Measurements from ENCODE around the gene AMDHD1. TPM values are rescaled to one million over a fixed set of nuclear protein-coding genes. Genes with fewer than 3 reads are reported as not detected.

The AMDHD1 gene
- total and polyA plus RNA-seq, 2 of the 8 experiments (the other 6 are each of a cell fraction or from before 2014, with no cell fraction given) = 0.14 TPM; not detected in 1

DNA sequence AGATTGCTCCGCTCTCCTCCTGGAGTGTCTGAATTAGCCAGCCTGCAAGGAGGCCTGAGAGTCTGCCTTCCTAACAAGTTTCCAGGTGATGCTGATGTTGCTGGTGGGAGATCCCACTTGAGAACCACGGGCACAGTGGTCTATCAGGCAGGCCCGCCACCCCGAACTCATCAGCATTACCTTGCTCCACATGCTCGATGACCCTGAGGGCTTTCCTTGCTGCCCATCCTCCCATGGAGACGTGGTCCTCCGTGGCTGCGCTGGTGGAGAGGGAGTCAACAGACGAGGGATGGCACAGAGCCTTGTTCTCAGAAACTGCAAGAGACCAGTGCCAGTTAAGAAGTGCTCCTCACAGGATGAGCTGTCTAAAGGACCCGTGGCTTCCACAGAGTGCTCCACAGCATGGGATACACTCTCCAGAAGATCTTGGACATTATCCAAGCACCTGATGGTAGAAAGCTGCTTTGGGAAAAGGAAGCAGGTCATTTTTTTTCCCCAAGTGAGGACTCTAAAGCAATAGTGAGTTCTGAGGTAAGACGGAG is 34.7 kb downstream of the AMDHD1 start:
- H2BK120ac ChIP-seq (replicated peaks; ENCODE audit: low read depth, low read length) = no peak overlapping the region
- DNase-seq (ENCODE audit: low read depth in 1 of 2, low spot score in 2 of 2) (no peak), FAIRE-seq (no peak)
- no peaks in the 10 kb centered on the region for H3K36me3 ChIP-seq (ENCODE audit: control insufficient read depth in 2 of 4, insufficient read depth in 4 of 4, low read length in 3 of 4)
- no peak overlapping the region for H3K4me3 ChIP-seq (ENCODE audit: extremely low read depth in 1 of 4, insufficient read depth in 2 of 4, low read depth in 3 of 4, low read length in 4 of 4)
- 88% methylated on average over 11 of the region's 11 CpGs; no CpG with 5 or more reads in 1 of the 2 experiments for WGBS, 2 experiments (ENCODE audit: extremely low coverage in 1 of 2, insufficient coverage in 1 of 2, insufficient read length in 1 of 2, insufficient replicate concordance in 2 of 2, low coverage in 1 of 2, low lambda C conversion rate in 2 of 2, missing lambda C conversion rate in 1 of 2)
- no peaks in the 10 kb centered on the region for H3K79me2 ChIP-seq (ENCODE audit: control insufficient read depth in 1 of 2, insufficient read depth in 2 of 2, low read length in 2 of 2)
- H3K14ac ChIP-seq (ENCODE audit: insufficient read length) = no peak overlapping the region
- H2BK5ac ChIP-seq (ENCODE audit: low read depth, low read length) = no peak overlapping the region
- no peak overlapping the region for H2BK20ac ChIP-seq (ENCODE audit: low read length)
- no peak overlapping the region for H3K4me2 ChIP-seq (ENCODE audit: insufficient read depth in 1 of 2, low read depth in 2 of 2, low read length in 2 of 2)
- H2BK15ac ChIP-seq (ENCODE audit: low read length) = no peak overlapping the region
- H3K27me3 ChIP-seq (replicated peaks in 1 of 4; ENCODE audit: control insufficient read depth in 3 of 4, extremely low read depth in 1 of 4, insufficient read depth in 3 of 4, low read length in 3 of 4) = no peaks in the 10 kb centered on the region
- no peak overlapping the region for H3K4ac ChIP-seq (replicated peaks; ENCODE audit: insufficient read length, low read depth, low read length)
- no peak overlapping the region for H3K56ac ChIP-seq (replicated peaks; ENCODE audit: insufficient read length, low read depth, low read length)
- H3K18ac ChIP-seq (ENCODE audit: extremely low read depth, low read length) = no peak overlapping the region
- H2AFZ ChIP-seq (ENCODE audit: low read length) = no peak overlapping the region
- no peak overlapping the region for H4K5ac ChIP-seq (ENCODE audit: insufficient read length, low read depth, low read length)
- no peaks in the 10 kb centered on the region; a peak in 1 of 7 replicates for H3K4me1 ChIP-seq (replicated peaks in 1 of 4; ENCODE audit: control insufficient read depth in 3 of 4, insufficient read depth in 4 of 4, low read length in 3 of 4)
- H2AK5ac ChIP-seq (ENCODE audit: low read depth, low read length) = no peak overlapping the region
- TF ChIP-seq GABPA (IDR thresholded peaks at IDR 0.05; ENCODE audit: borderline replicate concordance, insufficient read depth, low read length) (no peak), TEAD4 (IDR thresholded peaks at IDR 0.05; ENCODE audit: low read depth, low read length) (no peak), EZH2 (IDR thresholded peaks at IDR 0.05; ENCODE audit: low read depth, low read length, severe bottlenecking) (no peak), BACH1 (IDR thresholded peaks at IDR 0.05; ENCODE audit: low read length) (no peak), POLR2AphosphoS5 (IDR thresholded peaks at IDR 0.05; ENCODE audit: low read depth, low read length) (no peak), PHF8 (conservative IDR thresholded peaks at IDR 0.05; ENCODE audit: low read depth, low read length) (no peak), BRCA1 (IDR thresholded peaks at IDR 0.05; ENCODE audit: low read depth, low read length) (no peak), HDAC2 (IDR thresholded peaks at IDR 0.05; ENCODE audit: borderline replicate concordance in 1 of 2, low read depth in 2 of 2, low read length in 2 of 2) (no peak), CEBPB (IDR thresholded peaks at IDR 0.05; ENCODE audit: low read depth, low read length) (no peak), POLR2A (IDR thresholded peaks at IDR 0.05; ENCODE audit: control extremely low read depth in 1 of 2, low read depth in 2 of 2, low read length in 2 of 2) (no peak), SIRT6 (IDR thresholded peaks at IDR 0.05; ENCODE audit: low read length) (no peak)
- no peaks in the 10 kb centered on the region for H3K9me3 ChIP-seq (ENCODE audit: insufficient read depth in 2 of 2, low read depth in 1 of 2, low read length in 1 of 2)
- H3K27ac ChIP-seq (ENCODE audit: low read depth, low read length) = no peak overlapping the region
- H2BK12ac ChIP-seq (ENCODE audit: low read depth, low read length) = no peak overlapping the region
- no peaks in the 10 kb centered on the region for H4K20me1 ChIP-seq (replicated peaks in 1 of 2; ENCODE audit: control insufficient read depth in 1 of 2, insufficient read depth in 2 of 2, low read length in 2 of 2)
- ChIA-PET CTCF (ENCODE audit: partially characterized antibody) (interaction anchor here (1.2 to 7.3 kb wide), 4 partner anchors 12 to 20 kb away, joined by 3 to 69 read pairs (median 5); partner anchors contain the start of gene HAL), POLR2A (ENCODE audit: partially characterized antibody) (interaction anchor here (1.6 kb wide), 2 partner anchors 19 to 119 kb away, joined by 3 read pairs; partner anchors contain the start of genes HAL and SNRPF)
- H3K23ac ChIP-seq (ENCODE audit: insufficient read length) = no peak overlapping the region
- no peak overlapping the region for H3K9ac ChIP-seq (replicated peaks in 1 of 4; ENCODE audit: extremely low read depth in 1 of 4, low read depth in 3 of 4, low read length in 3 of 4)
- H4K91ac ChIP-seq (replicated peaks; ENCODE audit: insufficient read length, low read length) = no peak overlapping the region
- no peaks in the 10 kb centered on the region for H3K23me2 ChIP-seq (ENCODE audit: low read depth, low read length)
- no peaks in the 10 kb centered on the region for H3K79me1 ChIP-seq (ENCODE audit: low read depth, low read length)
- H4K8ac ChIP-seq (ENCODE audit: extremely low read depth, insufficient read depth, low read length) = no peak overlapping the region
